Measurements from ENCODE around the gene THSD4. TPM values are rescaled to one million over a fixed set of nuclear protein-coding genes. Genes with fewer than 3 reads are reported as not detected.

Gene THSD4
- total and polyA plus RNA-seq, 2 donors (not counting 1 experiment from before 2014, with no cell fraction given): 43.1 to 95.5 TPM

DNA sequence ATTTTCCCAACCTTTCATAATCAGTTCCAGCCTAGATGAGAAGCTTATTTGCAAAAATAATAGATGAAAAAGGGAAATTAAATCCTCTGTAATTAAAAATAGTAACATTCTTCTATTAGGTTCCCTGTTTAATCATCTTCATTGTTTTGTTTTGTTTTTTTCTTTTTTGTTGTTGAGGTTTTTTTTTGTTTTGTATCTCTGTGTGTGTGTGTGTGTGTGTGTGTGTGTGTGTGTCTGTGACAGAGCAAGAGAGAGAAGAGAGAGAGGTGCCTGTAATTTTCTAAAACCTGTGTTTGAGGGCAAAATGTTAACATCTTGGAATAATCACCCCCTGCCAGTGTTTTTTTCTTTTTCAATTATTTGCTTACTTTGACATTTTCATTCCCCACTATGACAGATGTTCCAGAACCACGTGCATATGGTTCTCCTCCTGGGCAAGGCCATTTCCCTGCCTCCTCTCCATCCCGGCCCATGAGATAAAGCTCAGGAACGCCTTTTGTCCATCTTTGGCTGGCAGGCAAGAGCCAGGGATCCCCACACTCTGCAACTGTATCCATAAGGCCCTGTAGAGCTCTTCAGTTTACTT, 573.3 kb downstream of the THSD4 start:
- no peak overlapping the region for H3K27ac ChIP-seq (ENCODE audit: insufficient read depth, low read length)
- H3K9me3 ChIP-seq (ENCODE audit: control insufficient read depth, insufficient read depth, low read depth, low read length): no peaks in the 10 kb centered on the region
- H3K9ac ChIP-seq (ENCODE audit: insufficient read depth, low read length): no peak overlapping the region
- H3K4me2 ChIP-seq (ENCODE audit: extremely low read depth, insufficient read depth, low read length): no peak overlapping the region
- H3K27me3 ChIP-seq (ENCODE audit: control insufficient read depth, insufficient read depth, low read length): no peaks in the 10 kb centered on the region
- peaks cover 31% of the 10 kb centered on the region for H3K4me1 ChIP-seq (ENCODE audit: control insufficient read depth, extremely low read depth, insufficient read depth, low read length)
- H4K20me1 ChIP-seq (ENCODE audit: control insufficient read depth, extremely low read depth, insufficient read depth, low read length): no peaks in the 10 kb centered on the region
- no peaks in the 10 kb centered on the region for H3K36me3 ChIP-seq (ENCODE audit: control insufficient read depth, insufficient read depth, low read length)
- TF ChIP-seq, protein P1, sequence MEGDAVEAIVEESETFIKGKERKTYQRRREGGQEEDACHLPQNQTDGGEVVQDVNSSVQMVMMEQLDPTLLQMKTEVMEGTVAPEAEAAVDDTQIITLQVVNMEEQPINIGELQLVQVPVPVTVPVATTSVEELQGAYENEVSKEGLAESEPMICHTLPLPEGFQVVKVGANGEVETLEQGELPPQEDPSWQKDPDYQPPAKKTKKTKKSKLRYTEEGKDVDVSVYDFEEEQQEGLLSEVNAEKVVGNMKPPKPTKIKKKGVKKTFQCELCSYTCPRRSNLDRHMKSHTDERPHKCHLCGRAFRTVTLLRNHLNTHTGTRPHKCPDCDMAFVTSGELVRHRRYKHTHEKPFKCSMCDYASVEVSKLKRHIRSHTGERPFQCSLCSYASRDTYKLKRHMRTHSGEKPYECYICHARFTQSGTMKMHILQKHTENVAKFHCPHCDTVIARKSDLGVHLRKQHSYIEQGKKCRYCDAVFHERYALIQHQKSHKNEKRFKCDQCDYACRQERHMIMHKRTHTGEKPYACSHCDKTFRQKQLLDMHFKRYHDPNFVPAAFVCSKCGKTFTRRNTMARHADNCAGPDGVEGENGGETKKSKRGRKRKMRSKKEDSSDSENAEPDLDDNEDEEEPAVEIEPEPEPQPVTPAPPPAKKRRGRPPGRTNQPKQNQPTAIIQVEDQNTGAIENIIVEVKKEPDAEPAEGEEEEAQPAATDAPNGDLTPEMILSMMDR (conservative IDR thresholded peaks at IDR 0.05 in 1 of 2, IDR thresholded peaks at IDR 0.05 in 1 of 2; ENCODE audit: low read depth in 1 of 2, low read length in 2 of 2): no peak
- TF ChIP-seq EZH2 (IDR thresholded peaks at IDR 0.05; ENCODE audit: low read length, missing control alignments): no peak
- no peaks in the 10 kb centered on the region for H3K79me2 ChIP-seq (ENCODE audit: control insufficient read depth, insufficient read depth, low read length)
- DNase-seq (ENCODE audit: low read depth in 2 of 2): no peak
- H2AFZ ChIP-seq (ENCODE audit: low read length): no peak overlapping the region
- H3K4me3 ChIP-seq (replicated peaks in 1 of 4; ENCODE audit: control extremely low read depth in 1 of 4, insufficient read depth in 1 of 4, low read depth in 3 of 4, low read length in 4 of 4): no peak overlapping the region

DNA sequence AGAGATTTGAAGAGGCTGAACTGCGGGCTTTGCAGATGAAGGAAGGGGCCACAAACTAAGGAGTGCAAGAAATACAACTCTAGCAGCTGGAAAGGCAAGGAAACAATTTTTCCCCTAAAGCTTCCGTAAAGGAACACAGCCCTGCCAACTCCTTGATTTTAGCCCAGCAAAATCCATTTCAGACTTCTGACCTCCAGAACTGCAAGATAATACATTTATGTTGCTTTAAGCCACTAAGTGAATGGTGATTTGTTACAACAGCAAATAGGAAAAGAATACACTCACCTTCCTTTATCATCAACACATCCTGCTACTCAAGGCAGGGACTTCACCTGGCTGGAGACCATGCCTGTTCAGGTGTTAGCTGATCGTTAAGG, 575.8 kb downstream of the THSD4 start:
- H3K36me3 ChIP-seq (ENCODE audit: control insufficient read depth, insufficient read depth, low read length): no peaks in the 10 kb centered on the region
- H3K4me1 ChIP-seq (ENCODE audit: control insufficient read depth, extremely low read depth, insufficient read depth, low read length): peaks cover 27% of the 10 kb centered on the region
- no peak overlapping the region for H3K9ac ChIP-seq (ENCODE audit: insufficient read depth, low read length)
- H3K9me3 ChIP-seq (ENCODE audit: control insufficient read depth, insufficient read depth, low read depth, low read length): no peaks in the 10 kb centered on the region
- no peaks in the 10 kb centered on the region for H3K79me2 ChIP-seq (ENCODE audit: control insufficient read depth, insufficient read depth, low read length)
- TF ChIP-seq, protein P1 (conservative IDR thresholded peaks at IDR 0.05 in 1 of 2, IDR thresholded peaks at IDR 0.05 in 1 of 2; ENCODE audit: low read depth in 1 of 2, low read length in 2 of 2): no peak
- TF ChIP-seq EZH2 (IDR thresholded peaks at IDR 0.05; ENCODE audit: low read length, missing control alignments): no peak
- H3K4me3 ChIP-seq (replicated peaks in 1 of 4; ENCODE audit: control extremely low read depth in 1 of 4, insufficient read depth in 1 of 4, low read depth in 3 of 4, low read length in 4 of 4): no peak overlapping the region
- H3K27ac ChIP-seq (ENCODE audit: insufficient read depth, low read length): peak overlapping the region; percentile 74
- peak overlapping the region; percentile 69 for H3K4me2 ChIP-seq (ENCODE audit: extremely low read depth, insufficient read depth, low read length)
- H2AFZ ChIP-seq (ENCODE audit: low read length): no peak overlapping the region
- H3K27me3 ChIP-seq (ENCODE audit: control insufficient read depth, insufficient read depth, low read length): no peaks in the 10 kb centered on the region
- DNase-seq (ENCODE audit: low read depth in 2 of 2): no peak
- no peaks in the 10 kb centered on the region for H4K20me1 ChIP-seq (ENCODE audit: control insufficient read depth, extremely low read depth, insufficient read depth, low read length)

DNA sequence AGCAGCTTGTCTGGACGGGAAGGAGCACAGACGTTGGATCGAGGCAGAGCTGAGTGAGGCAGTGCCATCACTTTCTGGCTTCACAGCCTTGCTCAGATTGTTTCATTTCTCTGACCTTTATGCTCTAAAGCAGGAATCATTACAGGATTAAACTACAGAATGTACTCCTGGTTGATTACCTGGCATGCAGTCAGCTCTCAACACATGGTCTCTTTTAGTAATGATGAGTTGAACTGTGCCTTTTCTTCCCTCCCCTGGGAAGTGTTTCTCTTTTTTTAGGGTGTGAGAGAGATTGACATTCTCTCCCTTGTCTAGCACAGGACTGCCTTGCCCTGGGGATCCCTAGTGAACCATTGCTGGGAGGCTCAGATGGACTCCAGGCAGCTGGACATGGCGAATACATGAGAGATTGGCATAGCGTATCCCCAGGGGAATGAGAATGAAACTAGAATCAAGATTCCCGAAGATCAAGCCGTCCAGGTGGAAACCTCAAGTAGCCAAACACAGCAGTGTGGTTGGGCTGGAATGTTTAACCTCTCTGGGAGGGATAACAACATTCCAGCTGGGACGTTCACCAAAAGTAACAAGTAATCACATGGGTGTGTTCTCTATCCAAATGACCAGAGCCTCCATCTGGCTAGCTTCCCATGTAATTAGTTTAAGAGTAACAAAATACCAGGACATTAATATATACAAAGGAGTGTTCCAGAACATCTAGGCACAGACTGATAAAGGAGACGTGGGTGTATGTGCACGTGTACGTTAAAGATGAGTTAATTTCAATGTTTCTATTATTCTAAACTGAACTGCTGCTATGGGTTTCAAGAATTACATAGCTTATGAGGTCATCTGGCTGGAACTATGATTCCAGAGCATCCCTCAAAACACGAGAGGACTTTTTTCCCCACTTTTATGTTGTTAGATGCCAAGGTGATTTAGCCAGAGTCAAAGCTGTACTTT, 576.5 kb downstream of the THSD4 start:
- TF ChIP-seq EZH2 (IDR thresholded peaks at IDR 0.05; ENCODE audit: low read length, missing control alignments): no peak
- TF ChIP-seq, protein P1 (conservative IDR thresholded peaks at IDR 0.05 in 1 of 2, IDR thresholded peaks at IDR 0.05 in 1 of 2; ENCODE audit: low read depth in 1 of 2, low read length in 2 of 2): no peak
- Histone ChIP-seq H3K79me2 (ENCODE audit: control insufficient read depth, insufficient read depth, low read length) (no peaks in the 10 kb centered on the region), H3K9me3 (ENCODE audit: control insufficient read depth, insufficient read depth, low read depth, low read length) (no peaks in the 10 kb centered on the region), H3K36me3 (ENCODE audit: control insufficient read depth, insufficient read depth, low read length) (no peaks in the 10 kb centered on the region), H3K27me3 (ENCODE audit: control insufficient read depth, insufficient read depth, low read length) (no peaks in the 10 kb centered on the region), H3K4me2 (ENCODE audit: extremely low read depth, insufficient read depth, low read length) (peak overlapping the region; percentile 69), H3K4me3 (replicated peaks in 1 of 4; ENCODE audit: control extremely low read depth in 1 of 4, insufficient read depth in 1 of 4, low read depth in 3 of 4, low read length in 4 of 4) (peak overlapping the region in 3 of 4 experiments; percentile 11 to 19 (median 15)), H3K9ac (ENCODE audit: insufficient read depth, low read length) (peak overlapping the region; percentile 20), H3K4me1 (ENCODE audit: control insufficient read depth, extremely low read depth, insufficient read depth, low read length) (peaks cover 22% of the 10 kb centered on the region), H3K27ac (ENCODE audit: insufficient read depth, low read length) (peak overlapping the region; percentile 74), H4K20me1 (ENCODE audit: control insufficient read depth, extremely low read depth, insufficient read depth, low read length) (no peaks in the 10 kb centered on the region), H2AFZ (ENCODE audit: low read length) (no peak overlapping the region)
- peak; percentile 84 to 97 for DNase-seq (ENCODE audit: low read depth in 2 of 2)

Measured in fibroblast of lung (primary cell).